Esophagus squamous epithelium (tissue), 5 donors: ENCODE measurements around the gene PAF1. TPM values are rescaled to one million over a fixed set of nuclear protein-coding genes. Genes with fewer than 3 reads are reported as not detected.
A peak's percentile ranks its signal among the peaks of the same experiment; 100 is the strongest.

Experiments used
- DNase-seq: peaks from one replicate; lab custom pipeline; 2025; lab: John Stamatoyannopoulos, UW
- H3K27ac ChIP-seq, 4 donors: fragments of 200-600 bp; sonication (generic); one replicate each; pipeline ENCODE4 v1.5.1; 2016 to 2019; ENCODE audit warnings: mild to moderate bottlenecking in 1 of 4
- H3K27me3 ChIP-seq, 4 donors: fragments of 200-600 bp; sonication (generic); 1 replicate in 3 of 4; 2 replicates in 1 of 4; pipeline versions ENCODE4 v1.5.1 to v1.6.0; 2017 to 2021; ENCODE audit warnings: antibody characterized with exemption in 1 of 4
- H3K36me3 ChIP-seq, 3 donors: fragments of 200-600 bp; sonication (generic); one replicate each; pipeline ENCODE4 v1.5.1; 2016 to 2019
- H3K4me1 ChIP-seq, 3 donors: fragments of 200-600 bp; sonication (generic); one replicate each; pipeline ENCODE4 v1.5.1; 2017 to 2019
- H3K4me3 ChIP-seq, 4 donors: fragments of 200-600 bp; sonication (generic); 1 replicate in 3 of 4; 2 replicates in 1 of 4; pipeline ENCODE4 v1.5.1; 2016 to 2019; ENCODE audit warnings: mild to moderate bottlenecking in 2 of 4, moderate library complexity in 1 of 4
- H3K9me3 ChIP-seq, 3 donors: fragments of 200-600 bp; sonication (generic); one replicate each; pipeline ENCODE4 v1.5.1; 2016 to 2019
- POLR2A ChIP-seq, 4 donors: fragments of 450-650 bp; IDR thresholded peaks; one replicate each; pipeline ENCODE4 v1.6.1; 2017; ENCODE audit warnings: antibody characterized with exemption in 4 of 4, mild to moderate bottlenecking in 4 of 4, moderate library complexity in 3 of 4
- WGBS, 2 donors: methylation state at CpG; one replicate each; pipeline ENCODE4 v1.1.5; 2018; 5-methylcytosine and 5-hydroxymethylcytosine counted together
- intact Hi-C: fragments of 100-400 bp; cut with DNase I; formaldehyde crosslinking; loops from one replicate; pipeline ENCODE4 v1.15.0; 2022
- total RNA-seq, 4 donors: library from RNA; depleted of rRNA; stranded (reverse); fragments of >200 nt; gene quantifications; one replicate each; pipeline ENCODE4 v1.1.0, GENCODE V29; 2016
- TF ChIP-seq, protein P1 (sequence below), 6 experiments: fragments of 450-650 bp in 4 of 6; fragments of 200-600 bp in 2 of 6; sonication (generic) in 2 of 6; IDR thresholded peaks; one replicate each; pipeline ENCODE4 v1.5.1; 2016 to 2019; ENCODE audit warnings: antibody characterized with exemption in 6 of 6, mild to moderate bottlenecking in 4 of 6, moderate library complexity in 4 of 6
- donor health status: DM: yes; HTN: yes; CAD: no.

The PAF1 gene
- total RNA-seq, 4 donors from 2014 or later = 35.4 to 53.6 (median 38.1) TPM

DNA sequence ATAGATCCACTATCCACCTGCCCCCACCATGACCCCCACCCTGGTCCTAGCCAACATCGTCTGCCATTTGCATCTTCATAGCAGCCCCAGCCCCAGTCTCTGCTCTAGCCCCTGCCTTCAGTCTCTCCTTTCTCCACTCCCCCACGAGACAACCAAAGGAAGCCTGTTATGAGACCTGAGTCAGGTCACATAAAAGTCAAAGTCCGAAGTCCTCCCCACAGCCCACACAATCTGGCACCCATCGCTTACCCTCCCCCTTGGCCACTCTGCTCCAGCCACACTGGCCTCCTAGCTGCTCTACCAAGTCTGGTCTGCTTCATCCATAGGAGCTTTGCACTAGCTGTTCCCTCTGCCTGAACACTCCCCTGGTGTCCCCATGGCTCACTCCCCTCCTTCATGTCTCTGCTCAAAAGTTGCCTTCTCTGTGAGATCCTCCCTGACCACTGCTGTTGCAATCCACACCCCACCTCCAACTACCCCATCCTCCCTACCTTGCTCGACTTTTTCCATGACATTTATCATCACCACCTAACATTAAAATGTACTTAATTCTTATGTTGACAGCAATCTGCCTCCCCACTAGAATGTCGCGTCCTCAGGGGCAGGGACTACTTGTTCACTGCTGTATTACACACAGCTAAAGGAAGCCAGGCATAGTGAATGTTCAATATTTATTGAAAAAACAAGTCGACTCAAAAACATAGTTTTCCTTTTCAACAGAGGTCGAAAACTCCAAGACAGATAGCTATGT lies 20.4 kb upstream of the PAF1 start:
- H3K4me3 ChIP-seq = peak overlapping the region; percentile 76 to 90 (median 79)
- intact Hi-C loops = no loop called here
- WGBS, 2 donors = 13 to 16% methylated on average over 9 of the region's 9 CpGs

GRCh38 chr19:39410831-39411080 lies 19.9 kb upstream of the PAF1 start:
- Histone ChIP-seq H3K4me1 (peaks cover 21 to 63% (median 33%) of the 10 kb centered on the region in 3 donors), H3K4me3 (peak overlapping the region; percentile 76 to 90 (median 79)), H3K36me3 (peaks cover 11 to 21% (median 19%) of the 10 kb centered on the region in 3 donors), H3K27ac (peak overlapping the region; percentile 99), H3K9me3 (no peaks in the 10 kb centered on the region), H3K27me3 (no peaks in the 10 kb centered on the region)
- no peak for TF ChIP-seq POLR2A (IDR thresholded peaks at IDR 0.05)
- TF ChIP-seq, protein P1, sequence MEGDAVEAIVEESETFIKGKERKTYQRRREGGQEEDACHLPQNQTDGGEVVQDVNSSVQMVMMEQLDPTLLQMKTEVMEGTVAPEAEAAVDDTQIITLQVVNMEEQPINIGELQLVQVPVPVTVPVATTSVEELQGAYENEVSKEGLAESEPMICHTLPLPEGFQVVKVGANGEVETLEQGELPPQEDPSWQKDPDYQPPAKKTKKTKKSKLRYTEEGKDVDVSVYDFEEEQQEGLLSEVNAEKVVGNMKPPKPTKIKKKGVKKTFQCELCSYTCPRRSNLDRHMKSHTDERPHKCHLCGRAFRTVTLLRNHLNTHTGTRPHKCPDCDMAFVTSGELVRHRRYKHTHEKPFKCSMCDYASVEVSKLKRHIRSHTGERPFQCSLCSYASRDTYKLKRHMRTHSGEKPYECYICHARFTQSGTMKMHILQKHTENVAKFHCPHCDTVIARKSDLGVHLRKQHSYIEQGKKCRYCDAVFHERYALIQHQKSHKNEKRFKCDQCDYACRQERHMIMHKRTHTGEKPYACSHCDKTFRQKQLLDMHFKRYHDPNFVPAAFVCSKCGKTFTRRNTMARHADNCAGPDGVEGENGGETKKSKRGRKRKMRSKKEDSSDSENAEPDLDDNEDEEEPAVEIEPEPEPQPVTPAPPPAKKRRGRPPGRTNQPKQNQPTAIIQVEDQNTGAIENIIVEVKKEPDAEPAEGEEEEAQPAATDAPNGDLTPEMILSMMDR (IDR thresholded peaks at IDR 0.05) = no peak
- intact Hi-C loops = no loop called here
- DNase-seq = no peak
- WGBS, 2 donors = 20 to 44% methylated on average over 1 of the region's 1 CpG

More for the DNA sequence above, 20.4 kb upstream of the PAF1 start:
- Histone ChIP-seq H3K4me1 (peaks cover 19 to 63% (median 32%) of the 10 kb centered on the region in 3 donors), H3K27me3 (no peaks in the 10 kb centered on the region), H3K27ac (peak overlapping the region; percentile 99), H3K9me3 (no peaks in the 10 kb centered on the region), H3K36me3 (peaks cover 11 to 21% (median 19%) of the 10 kb centered on the region in 3 donors)
- TF ChIP-seq POLR2A (IDR thresholded peaks at IDR 0.05) = peak in 3 of 4 donors; percentile 4 to 48 (median 10)
- TF ChIP-seq, protein P1 (IDR thresholded peaks at IDR 0.05) = no peak
- DNase-seq = no peak

DNA sequence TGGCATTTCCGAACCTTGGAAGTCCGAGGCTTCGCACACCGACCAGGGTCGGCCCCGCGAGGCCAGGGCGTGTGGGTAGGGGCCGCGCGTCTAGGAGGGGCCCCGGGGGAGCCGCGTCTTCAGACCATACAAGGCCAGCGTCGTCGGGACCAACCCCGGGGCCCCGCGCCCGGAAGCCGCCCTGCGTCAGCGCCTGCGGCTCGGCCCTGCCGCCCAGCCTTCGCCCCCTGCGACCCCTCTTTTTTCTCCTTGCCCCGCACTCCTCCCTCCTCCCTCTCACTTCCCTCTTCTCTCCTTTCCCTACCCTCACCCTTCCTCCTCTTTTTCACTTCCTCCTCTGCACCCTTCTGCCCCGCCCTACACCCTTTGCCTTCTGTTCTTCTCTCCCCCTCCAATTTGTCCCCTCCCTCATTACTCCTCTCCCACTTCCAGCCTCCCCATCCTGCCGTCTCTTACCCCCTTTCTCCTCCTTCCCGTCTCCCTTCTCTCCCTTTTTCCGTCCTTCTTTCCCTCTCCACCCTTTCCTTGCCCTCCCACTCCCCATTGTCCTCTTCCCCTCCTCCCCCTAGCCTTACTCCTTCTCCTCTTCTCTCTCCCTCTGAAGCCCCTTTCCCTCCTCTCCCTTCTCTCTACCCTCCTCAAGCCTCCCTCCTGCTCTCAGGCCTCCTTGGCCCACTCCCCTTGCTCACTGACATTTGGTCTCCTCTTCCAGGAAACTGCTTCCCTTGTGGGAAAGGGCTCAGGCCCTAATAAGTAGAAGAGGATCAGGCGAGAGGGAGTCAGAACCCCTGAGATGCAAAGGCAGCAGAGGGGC lies 19.3 kb upstream of the PAF1 start:
- DNase-seq = no peak
- Histone ChIP-seq H3K36me3 (peaks cover 11 to 21% (median 19%) of the 10 kb centered on the region in 3 donors), H3K4me1 (peaks cover 27 to 63% (median 38%) of the 10 kb centered on the region in 3 donors), H3K27me3 (no peaks in the 10 kb centered on the region), H3K4me3 (peak overlapping the region; percentile 76 to 90 (median 79)), H3K27ac (peak overlapping the region; percentile 99), H3K9me3 (no peaks in the 10 kb centered on the region)
- intact Hi-C loops = no loop called here
- TF ChIP-seq, protein P1 (IDR thresholded peaks at IDR 0.05) = peak in 3 of 6 experiments; percentile 6 to 26 (median 18)
- peak in 2 of 4 donors; percentile 54 to 78 for TF ChIP-seq POLR2A (IDR thresholded peaks at IDR 0.05)
- WGBS, 2 donors = 2% methylated on average over 26 to 34 of the region's 35 CpGs

DNA sequence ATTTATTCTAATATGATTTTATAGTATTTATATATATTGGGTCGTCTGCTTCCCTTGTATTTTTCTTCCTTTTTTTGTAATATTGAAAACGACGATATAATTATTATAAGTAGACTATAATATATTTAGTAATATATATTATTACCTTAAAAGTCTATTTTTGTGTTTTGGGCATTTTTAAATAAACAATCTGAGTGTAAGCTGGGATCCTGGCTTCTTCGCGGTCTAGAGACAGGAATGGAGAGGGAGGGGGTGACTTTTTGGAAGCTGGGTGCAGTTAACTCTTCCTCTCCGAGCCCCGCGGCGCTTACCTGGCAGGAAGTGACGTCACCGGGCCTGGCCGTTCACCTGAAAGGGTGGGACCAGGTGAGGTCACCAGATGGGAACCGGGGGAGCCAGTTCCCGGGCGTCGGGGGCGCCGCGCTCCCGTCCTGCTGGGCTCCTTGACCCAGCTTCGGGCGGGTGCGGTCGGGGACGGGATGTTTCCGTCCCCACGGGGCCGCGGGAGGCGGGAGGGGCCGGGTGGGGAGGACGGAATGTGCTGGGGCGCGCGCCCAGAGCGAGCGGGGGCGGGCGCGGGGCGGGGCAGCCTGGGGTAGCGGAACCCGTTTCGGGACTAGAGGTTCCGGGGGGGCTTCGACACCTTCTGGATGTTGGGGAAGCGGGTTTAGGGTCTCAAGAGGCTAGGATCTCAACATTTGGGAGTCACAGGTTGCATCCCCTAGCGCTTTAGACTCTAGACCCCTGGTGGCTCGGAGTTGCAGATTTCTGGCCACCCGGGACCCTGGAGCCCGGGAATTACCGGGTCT lies 18.5 kb upstream of the PAF1 start:
- Histone ChIP-seq H3K36me3 (peaks cover 11 to 21% (median 19%) of the 10 kb centered on the region in 3 donors), H3K4me1 (peaks cover 30 to 63% (median 46%) of the 10 kb centered on the region in 3 donors), H3K27me3 (no peaks in the 10 kb centered on the region), H3K9me3 (no peaks in the 10 kb centered on the region), H3K4me3 (peak overlapping the region; percentile 76 to 90 (median 79)), H3K27ac (peak overlapping the region; percentile 99)
- WGBS, 2 donors = 1 to 2% methylated on average over 5 to 8 of the region's 52 CpGs
- peak; percentile 79 for DNase-seq
- intact Hi-C loops = no loop called here
- TF ChIP-seq POLR2A (IDR thresholded peaks at IDR 0.05) = peak; percentile 8 to 88 (median 77)
- TF ChIP-seq, protein P1 (IDR thresholded peaks at IDR 0.05) = peak in 1 of 6 experiments; percentile 10
